K562 (cell line): ENCODE results near the gene TENM3. TPM values are rescaled to one million over a fixed set of nuclear protein-coding genes. Genes with fewer than 3 reads are reported as not detected.
"Not testable (repeated sequence)": the region's sequence is repeated elsewhere in the genome, so short reads cannot be mapped to it uniquely, and the experiment has no call there.

Source experiments
- ATAC-seq: fragments of 200-7000 bp; cut with Tn5 transposase; 3 replicates; pipeline ENCODE4 v1.9.1; 2020; ENCODE audit warnings: moderate library complexity
- BruUV-seq: library from RNA; stranded (reverse); fragments of 400-500 nt; replicated peaks from 2 replicates; lab custom pipeline; 2021; lab: Mats Ljungman, UMichigan
- CTCF ChIA-PET: fragments of 300-600 bp; formaldehyde crosslinking; extraction: SDS; loops from one replicate; lab custom pipeline; 2021; ENCODE audit warnings: low intra/inter-chr PET ratio; lab: Yijun Ruan, JAX
- POLR2A ChIA-PET: fragments of 300-600, 350-650 bp; sonication (Branson Sonifier 250); formaldehyde crosslinking; extraction: SDS; loops from one replicate; lab custom pipeline; 2021; ENCODE audit warnings: antibody characterized with exemption, inconsistent platforms; lab: Yijun Ruan, JAX
- DNase-seq, 4 experiments: peaks; one replicate each; pipeline versions ENCODE4 v3.0.0 to v3.0.0-alpha.2; 2011 to 2018; ENCODE audit warnings: low spot score in 3 of 4, mixed read lengths in 3 of 4; ENCODE audit errors: extremely low read depth in 1 of 4
- FAIRE-seq: peaks from 2 replicates; lab custom pipeline; 2011; peaks lifted over from hg19 to GRCh38; lab: Jason Lieb, UNC
- H2AFZ ChIP-seq: 2 replicates; pipeline ENCODE4 v1.6.0; 2011; ENCODE audit warnings: low read depth, low read length, control low read depth, inconsistent platforms
- H3K27ac ChIP-seq: fragments of 200-600 bp; 3 replicates; pipeline ENCODE4 v1.8.0; 2011; ENCODE audit warnings: low read depth, mild to moderate bottlenecking, control low read depth, inconsistent platforms, low read length, moderate library complexity, mixed read lengths; ENCODE audit errors: extremely low read depth
- H3K27me3 ChIP-seq, 2 experiments: fragments of 300-600 bp in 1 of 2; 2 replicates in 1 of 2; 3 replicates in 1 of 2; pipeline versions ENCODE4 v1.6.0 to v1.8.0; 2011; ENCODE audit warnings: inconsistent platforms in 2 of 2, low read length in 2 of 2, mild to moderate bottlenecking in 1 of 2, mixed read lengths in 1 of 2, moderate library complexity in 1 of 2; ENCODE audit not compliant: control insufficient read depth in 2 of 2, insufficient read depth in 2 of 2
- H3K36me3 ChIP-seq: fragments of 300-600 bp; 3 replicates; pipeline ENCODE4 v1.8.0; 2011; ENCODE audit warnings: mild to moderate bottlenecking, low read length, inconsistent platforms; ENCODE audit not compliant: control insufficient read depth, insufficient read depth
- H3K4me1 ChIP-seq, 2 experiments: fragments of 200-600 bp in 1 of 2; replicated peaks in 1 of 2; 2 replicates in 1 of 2; 3 replicates in 1 of 2; pipeline versions ENCODE4 v1.5.1 to v1.8.0; 2011; ENCODE audit warnings: inconsistent platforms in 2 of 2, low read length in 2 of 2, mild to moderate bottlenecking in 1 of 2, mixed read lengths in 1 of 2, moderate library complexity in 1 of 2; ENCODE audit not compliant: control insufficient read depth in 2 of 2, insufficient read depth in 2 of 2
- H3K4me2 ChIP-seq: 2 replicates; pipeline ENCODE4 v1.6.1; 2011; ENCODE audit warnings: low read length, control low read depth, inconsistent platforms, mixed read lengths; ENCODE audit not compliant: insufficient read depth
- H3K4me3 ChIP-seq: fragments of 200-600 bp; sonication (generic), shearing (Covaris generic); 2 replicates; pipeline ENCODE4 v1.5.1; 2016; ENCODE audit warnings: control low read depth, inconsistent platforms
- H3K79me2 ChIP-seq: fragments of 200-600 bp; 3 replicates; pipeline ENCODE4 v1.8.0; 2011; ENCODE audit warnings: low read length, inconsistent platforms; ENCODE audit not compliant: control insufficient read depth, insufficient read depth
- H3K9ac ChIP-seq, 2 experiments: 2 replicates each; pipeline versions ENCODE4 v1.6.0 to v1.6.1; 2011; ENCODE audit warnings: low read depth in 2 of 2, low read length in 2 of 2, control low read depth in 1 of 2, inconsistent platforms in 1 of 2, mild to moderate bottlenecking in 1 of 2, mixed read lengths in 1 of 2; ENCODE audit not compliant: insufficient read depth in 1 of 2
- H3K9me1 ChIP-seq: one replicate; pipeline ENCODE4 v1.6.0; 2011; ENCODE audit warnings: inconsistent platforms, mild to moderate bottlenecking, low read length, moderate library complexity; ENCODE audit not compliant: control insufficient read depth, insufficient read depth
- H3K9me3 ChIP-seq: replicated peaks from 2 replicates; pipeline ENCODE4 v1.5.1; 2011; ENCODE audit warnings: low read depth, low read length, inconsistent platforms; ENCODE audit not compliant: control insufficient read depth, insufficient read depth
- H4K20me1 ChIP-seq: replicated peaks from 2 replicates; pipeline ENCODE4 v1.6.1; 2011; ENCODE audit warnings: low read length, inconsistent platforms, mixed read lengths; ENCODE audit not compliant: control insufficient read depth, insufficient read depth
- BRD9 ChIP-seq: fragments of 450-650 bp; IDR thresholded peaks from 2 replicates; pipeline ENCODE4 v1.6.1; 2018; ENCODE audit warnings: low read depth; ENCODE audit not compliant: partially characterized antibody
- SLC30A9 ChIP-seq: fragments of 250-450 bp; sonication (Bioruptor Pico); IDR thresholded peaks from 2 replicates; pipeline ENCODE4 v1.8.0; 2022; ENCODE audit warnings: mild to moderate bottlenecking, moderate library complexity
- SMARCC2 ChIP-seq: fragments of 450-650 bp; IDR thresholded peaks from 2 replicates; pipeline ENCODE4 v1.6.1; 2017; ENCODE audit warnings: antibody characterized with exemption, moderate library complexity, mild to moderate bottlenecking, low read depth
- ZNF197 ChIP-seq: fragments of 200-800 bp; sonication (Bioruptor generic); IDR thresholded peaks from 2 replicates; pipeline ENCODE4 v1.6.1; 2016; ENCODE audit warnings: low read depth, missing genetic modification characterization, missing compliant biosample characterization
- WGBS: fragments of 100-300 bp; shearing (Covaris generic); methylation state at CpG from one replicate; pipeline ENCODE4 v1.1.6; 2016; ENCODE audit warnings: low coverage, mixed read lengths; ENCODE audit not compliant: insufficient coverage; ENCODE audit errors: missing lambda C conversion rate; 5-methylcytosine and 5-hydroxymethylcytosine counted together
- in situ Hi-C: fragments of 300-500 bp; cut with MboI; formaldehyde crosslinking; loops from 4 replicates; pipeline ENCODE4 v1.15.0; 2018; ENCODE audit warnings: inconsistent platforms, mixed read lengths
- intact Hi-C: fragments of 100-400 bp; cut with micrococcal nuclease; formaldehyde crosslinking; loops from 2 replicates; pipeline ENCODE4 v1.14.2; 2022
- polyA plus RNA-seq, 8 experiments: library from polyadenylated mRNA; depleted of rRNA in 4 of 8; stranded (reverse) in 5 of 8; unstranded in 3 of 8; fragments of >200 nt; fragmentation: Nextera tagmentation in 2 of 8; fragmentation: Illumina TruSeq in 1 of 8; extraction: Ambion mirVana in 2 of 8; extraction: Trizol in 1 of 8; gene quantifications; 2 replicates each; pipeline versions ENCODE4 v1.2.1 to v1.2.3, GENCODE V29; 2011 to 2014; ENCODE audit warnings: inconsistent platforms in 1 of 8, missing spikeins in 1 of 8
- total RNA-seq, 7 experiments: library from RNA; depleted of rRNA in 6 of 7; stranded (reverse); fragments of >200 nt in 6 of 7; fragmentation: Illumina TruSeq in 2 of 7; extraction: Trizol in 2 of 7; gene quantifications; 2 replicates each; pipeline versions ENCODE4 v1.2.1 to v1.2.3, GENCODE V29; 2011 to 2021; ENCODE audit warnings: low replicate concordance in 1 of 7
- TF ChIP-seq, protein P1 (sequence below): sonication (generic); formaldehyde crosslinking; IDR thresholded peaks from 2 replicates; pipeline ENCODE4 v1.8.0; 2022; ENCODE audit warnings: missing genetic modification reagents, mild to moderate bottlenecking, borderline replicate concordance

Gene TENM3
- total and polyA plus RNA-seq, 9 of the 15 experiments (the other 6 are each of a cell fraction or from before 2014, with no cell fraction given), result 0.01 to 0.02 TPM; not detected in 7

DNA sequence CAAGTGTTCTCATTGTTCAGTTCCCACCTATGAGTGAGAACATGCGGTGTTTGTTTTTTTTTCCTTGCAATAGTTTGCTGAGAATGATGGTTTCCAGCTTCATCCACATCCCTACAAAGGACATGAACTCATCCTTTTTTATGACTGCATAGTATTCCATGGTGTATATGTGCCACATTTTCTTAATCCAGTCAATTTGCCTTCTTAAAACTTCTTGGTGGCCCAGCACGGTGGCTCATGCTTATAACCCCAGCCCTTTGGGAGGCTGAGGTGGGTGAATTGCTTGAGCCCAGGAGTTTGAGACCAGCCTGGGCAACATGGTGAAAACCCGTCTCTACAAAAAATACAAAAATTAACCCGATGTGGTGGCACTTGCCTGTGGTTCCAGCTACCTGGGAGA, 942 bp upstream of the TENM3 start:
- H3K4me1 ChIP-seq, in situ Hi-C loops, intact Hi-C loops, CTCF ChIA-PET, H3K36me3 ChIP-seq, H3K27me3 ChIP-seq, H3K9me1 ChIP-seq, H3K27ac ChIP-seq, FAIRE-seq, H2AFZ ChIP-seq, H3K79me2 ChIP-seq, H3K9ac ChIP-seq, DNase-seq, H3K4me3 ChIP-seq, POLR2A ChIA-PET, H3K9me3 ChIP-seq, H4K20me1 ChIP-seq, BruUV-seq, ATAC-seq, H3K4me2 ChIP-seq: not testable (repeated sequence)
- 0% methylated on average over 4 of the region's 4 CpGs for WGBS

DNA sequence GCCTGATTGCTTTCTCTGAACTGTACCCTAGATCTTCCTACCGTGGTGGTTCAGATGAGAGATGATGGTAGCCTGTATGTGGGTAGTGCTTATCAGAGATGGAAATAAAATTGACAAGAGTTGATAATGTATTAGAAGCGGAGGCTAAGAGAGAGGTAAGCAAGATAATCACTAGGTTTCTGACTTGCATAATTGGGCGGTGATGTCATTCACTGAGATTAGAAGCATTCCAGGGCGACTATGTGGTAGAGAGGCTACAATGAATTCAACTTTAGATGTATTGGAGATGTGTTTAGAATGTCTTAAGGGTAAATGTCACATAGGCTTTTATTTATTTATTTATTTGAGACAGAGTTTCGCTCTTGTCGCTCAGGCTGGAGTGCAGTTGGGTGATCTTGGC, 415 bp upstream of the TENM3 start:
- H3K9ac ChIP-seq, result no peak overlapping the region
- no TSS peak for BruUV-seq
- H3K4me3 ChIP-seq, result no peak overlapping the region
- H3K27ac ChIP-seq, result no peak overlapping the region
- ChIA-PET POLR2A (no interaction called here), CTCF (no interaction called here)
- DNase-seq (no peak), FAIRE-seq (no peak), ATAC-seq (no peak)
- H3K9me1 ChIP-seq, result no peaks in the 10 kb centered on the region
- no peak overlapping the region for H3K4me2 ChIP-seq
- in situ Hi-C loops (no loop called here), intact Hi-C loops (no loop called here)
- H3K4me1 ChIP-seq, result no peaks in the 10 kb centered on the region
- H3K79me2 ChIP-seq, result no peaks in the 10 kb centered on the region
- no peak overlapping the region for H2AFZ ChIP-seq
- no peaks in the 10 kb centered on the region for H4K20me1 ChIP-seq
- H3K36me3 ChIP-seq, result no peaks in the 10 kb centered on the region
- no peaks in the 10 kb centered on the region for H3K9me3 ChIP-seq
- peaks cover 0 to 8% of the 10 kb centered on the region in 2 experiments; a peak in 1 of 5 replicates for H3K27me3 ChIP-seq
- WGBS, result 3% methylated on average over 6 of the region's 6 CpGs
- TF ChIP-seq SLC30A9 (CRISPR knock-in tag) (no peak), ZNF197 (CRISPR knock-in tag) (no peak), BRD9 (no peak), SMARCC2 (no peak)
- TF ChIP-seq, protein P1, sequence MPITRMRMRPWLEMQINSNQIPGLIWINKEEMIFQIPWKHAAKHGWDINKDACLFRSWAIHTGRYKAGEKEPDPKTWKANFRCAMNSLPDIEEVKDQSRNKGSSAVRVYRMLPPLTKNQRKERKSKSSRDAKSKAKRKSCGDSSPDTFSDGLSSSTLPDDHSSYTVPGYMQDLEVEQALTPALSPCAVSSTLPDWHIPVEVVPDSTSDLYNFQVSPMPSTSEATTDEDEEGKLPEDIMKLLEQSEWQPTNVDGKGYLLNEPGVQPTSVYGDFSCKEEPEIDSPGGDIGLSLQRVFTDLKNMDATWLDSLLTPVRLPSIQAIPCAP (CRISPR knock-in tag), result no peak
